Astrocyte of the cerebellum (primary cell): ENCODE measurements around the gene SLC6A3.

ENCODE experiments used
- DNase-seq: peaks from one replicate; pipeline ENCODE4 v3.0.0-alpha.2; 2011; ENCODE audit warnings: low read depth
- H3K4me3 ChIP-seq: 2 replicates; pipeline ENCODE4 v1.5.1; 2011; ENCODE audit warnings: mild to moderate bottlenecking, low read depth, low read length, moderate library complexity
- in situ Hi-C: cut with HindIII; loops from 2 replicates; pipeline ENCODE4 v1.10.0; 2017; ENCODE audit warnings: low sequenced_read_pairs
- TF ChIP-seq, protein P1 (sequence below): IDR thresholded peaks from 2 replicates; pipeline ENCODE4 v1.5.1; 2012; ENCODE audit warnings: low read length, low read depth, moderate library complexity, mild to moderate bottlenecking; ENCODE audit errors: missing control alignments

SLC6A3 gene

DNA sequence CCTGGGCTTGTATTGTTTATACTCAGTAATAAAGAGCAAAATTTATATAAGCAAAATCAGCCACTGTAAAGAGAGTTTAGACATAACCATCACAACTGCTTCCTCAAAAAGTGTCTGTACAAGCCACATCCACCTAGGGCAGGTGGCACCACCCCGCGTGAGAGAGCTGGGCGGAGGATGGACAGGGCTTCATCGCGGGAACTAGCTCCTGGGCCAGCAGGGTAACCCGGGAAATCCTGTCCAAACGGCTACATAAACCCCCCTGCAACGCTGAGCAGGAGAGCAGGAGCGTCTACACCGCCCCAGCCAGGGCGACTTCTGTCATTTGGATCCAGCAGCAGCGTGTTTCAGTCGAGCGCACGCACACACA, 1.3 kb downstream of the SLC6A3 start:
- in situ Hi-C loops, result no loop called here
- TF ChIP-seq, protein P1, sequence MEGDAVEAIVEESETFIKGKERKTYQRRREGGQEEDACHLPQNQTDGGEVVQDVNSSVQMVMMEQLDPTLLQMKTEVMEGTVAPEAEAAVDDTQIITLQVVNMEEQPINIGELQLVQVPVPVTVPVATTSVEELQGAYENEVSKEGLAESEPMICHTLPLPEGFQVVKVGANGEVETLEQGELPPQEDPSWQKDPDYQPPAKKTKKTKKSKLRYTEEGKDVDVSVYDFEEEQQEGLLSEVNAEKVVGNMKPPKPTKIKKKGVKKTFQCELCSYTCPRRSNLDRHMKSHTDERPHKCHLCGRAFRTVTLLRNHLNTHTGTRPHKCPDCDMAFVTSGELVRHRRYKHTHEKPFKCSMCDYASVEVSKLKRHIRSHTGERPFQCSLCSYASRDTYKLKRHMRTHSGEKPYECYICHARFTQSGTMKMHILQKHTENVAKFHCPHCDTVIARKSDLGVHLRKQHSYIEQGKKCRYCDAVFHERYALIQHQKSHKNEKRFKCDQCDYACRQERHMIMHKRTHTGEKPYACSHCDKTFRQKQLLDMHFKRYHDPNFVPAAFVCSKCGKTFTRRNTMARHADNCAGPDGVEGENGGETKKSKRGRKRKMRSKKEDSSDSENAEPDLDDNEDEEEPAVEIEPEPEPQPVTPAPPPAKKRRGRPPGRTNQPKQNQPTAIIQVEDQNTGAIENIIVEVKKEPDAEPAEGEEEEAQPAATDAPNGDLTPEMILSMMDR, result no peak

DNA sequence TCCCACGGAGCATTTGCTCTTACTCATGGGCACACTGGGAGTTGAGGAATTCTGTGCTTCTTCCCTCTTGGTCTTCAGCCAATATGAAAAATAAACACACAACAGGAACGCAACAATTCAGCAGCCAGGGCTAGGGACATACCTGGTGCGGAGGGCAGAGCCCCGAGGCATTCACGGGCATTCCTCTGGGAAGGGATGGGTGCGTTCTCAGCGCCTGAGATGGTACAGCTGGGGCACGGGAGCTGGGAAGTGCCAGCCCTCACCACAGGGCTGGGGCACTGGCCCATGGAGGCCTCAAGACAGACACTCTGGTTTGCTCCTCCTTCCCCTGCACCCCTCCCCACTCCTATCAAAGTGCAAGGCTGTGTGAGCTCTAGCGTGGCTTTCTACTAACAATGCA, 2.1 kb downstream of the SLC6A3 start:
- in situ Hi-C loops, result no loop called here
- DNase-seq, result no peak
- H3K4me3 ChIP-seq, result no peak overlapping the region
- TF ChIP-seq, protein P1, result no peak

More for the DNA sequence above, 1.3 kb downstream of the SLC6A3 start:
- no peak overlapping the region for H3K4me3 ChIP-seq
- no peak for DNase-seq

DNA sequence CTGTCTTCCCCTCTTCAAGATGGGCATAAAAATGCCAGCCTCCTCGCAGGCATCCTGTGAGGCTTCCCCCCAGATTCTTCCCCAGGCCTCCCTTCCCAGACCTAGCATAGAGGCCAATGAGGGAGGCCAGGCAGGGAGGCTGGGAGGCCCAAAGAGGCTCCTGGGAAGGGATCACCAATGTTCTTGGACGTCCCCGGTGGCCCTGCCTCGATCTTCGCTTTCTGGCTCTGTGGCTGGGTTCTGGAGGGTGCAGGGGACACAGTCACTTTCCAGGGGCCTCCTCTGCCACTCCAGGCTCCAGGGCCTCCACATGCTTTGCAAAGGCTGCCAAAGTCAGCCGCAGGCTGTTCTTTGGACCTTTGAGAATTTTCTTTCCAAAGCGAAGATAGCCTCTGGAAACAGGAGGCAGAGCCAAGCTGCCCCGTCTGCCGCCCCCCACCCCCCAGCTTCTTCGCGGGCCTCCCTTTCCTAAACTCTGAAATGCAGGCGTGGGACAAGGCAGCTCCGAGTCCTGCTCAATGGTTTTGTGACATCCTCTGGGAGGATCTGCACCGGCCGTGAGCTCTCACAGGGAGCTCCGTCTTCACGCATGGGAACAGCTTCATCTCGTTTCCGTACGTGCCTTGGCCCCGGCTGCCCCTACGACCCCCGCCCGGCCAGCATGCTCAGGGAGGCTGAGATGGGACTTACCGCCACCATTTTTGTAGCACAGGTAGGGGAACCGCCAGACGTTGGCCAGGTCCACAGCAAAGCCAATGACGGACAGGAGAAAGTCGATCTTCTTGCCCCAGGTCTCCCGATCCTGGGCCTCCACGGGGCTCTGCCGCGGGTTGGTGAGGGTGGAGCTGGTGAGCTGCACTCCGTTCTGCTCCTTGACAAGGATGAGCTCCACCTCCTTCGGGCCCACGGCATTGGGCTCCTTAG, 2.8 kb downstream of the SLC6A3 start:
- DNase-seq, result no peak
- TF ChIP-seq, protein P1, result no peak
- no peak overlapping the region for H3K4me3 ChIP-seq
- in situ Hi-C loops, result no loop called here

DNA sequence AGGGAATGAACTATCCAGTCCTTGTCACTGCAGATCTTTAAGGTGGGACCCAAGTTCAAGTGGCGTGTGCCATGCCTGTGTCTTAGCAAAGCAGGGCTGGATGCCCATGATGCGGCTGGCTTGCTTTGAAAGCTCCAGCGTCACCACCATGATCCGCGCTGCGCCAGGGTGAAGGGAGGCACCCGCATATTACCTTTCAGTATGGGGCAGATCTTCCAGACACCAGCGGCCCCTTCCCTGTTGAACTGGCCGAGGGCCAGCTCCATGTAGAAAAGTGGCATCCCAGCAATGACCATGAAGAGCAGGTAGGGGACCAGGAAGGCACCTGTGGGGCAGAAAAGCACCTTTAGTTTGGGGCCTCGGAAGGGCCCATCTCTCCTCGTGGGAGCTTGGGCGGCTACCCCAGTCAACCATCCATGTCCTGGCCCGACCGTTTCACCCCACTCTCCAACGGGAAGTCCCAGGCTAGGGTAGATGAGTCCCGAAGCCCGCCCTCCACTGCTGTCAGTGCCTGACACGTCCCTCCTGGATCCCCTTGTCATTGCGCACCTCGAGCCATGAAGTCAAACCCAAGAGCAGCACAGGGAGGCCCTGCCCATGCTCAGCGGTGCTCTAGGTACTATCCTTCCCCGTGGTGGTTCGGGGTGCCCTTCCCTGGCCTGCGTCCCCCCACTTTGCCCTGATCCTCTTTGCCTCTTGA, 3.9 kb downstream of the SLC6A3 start:
- in situ Hi-C loops, result no loop called here
- no peak for DNase-seq
- TF ChIP-seq, protein P1, result no peak
- H3K4me3 ChIP-seq, result no peak overlapping the region

DNA sequence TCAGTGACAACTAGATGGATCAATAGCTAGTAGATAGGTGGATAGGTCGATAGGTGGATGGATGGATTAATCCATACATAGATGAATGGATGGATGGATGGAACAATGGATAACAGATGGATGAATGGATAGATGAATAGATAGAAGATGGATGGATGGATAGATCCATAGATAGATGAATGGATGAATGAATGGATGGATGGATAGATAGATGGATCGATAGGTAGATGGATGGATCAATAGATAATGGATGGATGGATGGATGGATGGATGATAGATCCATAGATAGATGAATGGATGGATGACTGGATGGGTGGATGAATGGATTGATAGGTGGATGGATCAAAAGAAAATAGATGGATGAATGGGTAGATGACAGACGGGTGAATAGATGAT, 5.1 kb downstream of the SLC6A3 start:
- in situ Hi-C loops, result no loop called here
- no peak for DNase-seq
- no peak overlapping the region for H3K4me3 ChIP-seq
- TF ChIP-seq, protein P1, result no peak

DNA sequence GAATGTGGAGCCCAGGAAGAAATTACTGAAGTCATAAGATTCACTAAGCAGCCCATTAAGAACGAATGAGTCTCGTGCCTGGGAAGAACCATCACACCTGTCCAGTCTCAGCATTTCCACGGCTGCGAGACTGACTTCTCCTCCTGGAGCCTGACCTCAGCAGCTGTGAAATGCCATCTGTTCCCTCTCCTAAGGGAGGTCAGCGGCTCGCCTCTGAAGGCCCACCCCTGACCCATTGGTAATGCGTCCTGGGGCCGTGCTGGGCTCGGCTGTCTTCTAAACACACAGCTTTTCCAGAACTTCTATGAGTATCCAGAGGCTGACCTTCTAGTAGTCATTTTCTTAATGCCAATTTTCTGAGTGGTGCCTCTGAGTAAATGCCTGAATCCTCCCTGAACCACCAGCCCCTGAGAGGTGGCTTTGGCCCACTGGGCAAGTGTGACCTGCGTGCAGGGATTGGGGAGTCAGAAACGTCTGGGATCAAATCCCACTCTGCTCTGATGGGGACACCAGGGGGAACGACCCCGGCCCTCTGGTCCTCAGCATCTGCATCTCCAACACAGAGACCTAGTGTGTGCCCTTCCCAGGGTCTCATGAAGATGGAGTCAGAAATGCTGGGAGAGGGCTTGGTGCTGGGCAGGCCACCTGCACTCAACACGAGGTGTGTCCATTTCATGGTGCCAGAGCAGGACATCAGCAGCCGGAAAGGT, 5.7 kb downstream of the SLC6A3 start:
- TF ChIP-seq, protein P1, result no peak
- no peak for DNase-seq
- in situ Hi-C loops, result no loop called here
- no peak overlapping the region for H3K4me3 ChIP-seq
